Measurements from ENCODE around the gene FAM168B. TPM values are rescaled to one million over a fixed set of nuclear protein-coding genes. Genes with fewer than 3 reads are reported as not detected.

Gene FAM168B
- total RNA-seq, 1 donor from 2014 or later, result 64.3 TPM

DNA sequence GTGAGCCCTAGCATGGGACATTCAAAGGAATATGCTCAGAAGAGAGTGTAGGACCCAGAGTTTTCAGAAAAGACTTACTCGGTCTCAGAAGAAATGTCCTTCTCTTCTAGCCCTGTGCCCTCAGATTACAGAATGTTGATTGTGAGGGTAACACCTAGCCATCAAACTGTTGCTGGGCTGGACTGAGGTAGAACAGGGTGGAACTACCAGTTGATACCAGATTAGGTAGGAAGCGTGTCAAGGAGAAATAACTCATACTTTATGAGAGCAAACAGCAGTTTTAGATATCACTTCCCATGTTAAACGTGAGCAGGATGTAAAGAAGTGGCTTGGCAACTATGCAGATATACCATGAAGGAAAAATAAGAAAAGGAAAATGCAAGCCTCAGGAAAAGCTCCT lies 34.7 kb upstream of the FAM168B start:
- Histone ChIP-seq H3K27ac (no peak overlapping the region), H3K36me3 (peaks cover 44 to 70% of the 10 kb centered on the region in 2 donors), H3K4me3 (no peak overlapping the region), H3K4me1 (no peaks in the 10 kb centered on the region), H3K27me3 (no peaks in the 10 kb centered on the region), H3K9me3 (no peaks in the 10 kb centered on the region)
- intact Hi-C loops (cut with DNase I), result no loop called here
- TF ChIP-seq, protein P1, sequence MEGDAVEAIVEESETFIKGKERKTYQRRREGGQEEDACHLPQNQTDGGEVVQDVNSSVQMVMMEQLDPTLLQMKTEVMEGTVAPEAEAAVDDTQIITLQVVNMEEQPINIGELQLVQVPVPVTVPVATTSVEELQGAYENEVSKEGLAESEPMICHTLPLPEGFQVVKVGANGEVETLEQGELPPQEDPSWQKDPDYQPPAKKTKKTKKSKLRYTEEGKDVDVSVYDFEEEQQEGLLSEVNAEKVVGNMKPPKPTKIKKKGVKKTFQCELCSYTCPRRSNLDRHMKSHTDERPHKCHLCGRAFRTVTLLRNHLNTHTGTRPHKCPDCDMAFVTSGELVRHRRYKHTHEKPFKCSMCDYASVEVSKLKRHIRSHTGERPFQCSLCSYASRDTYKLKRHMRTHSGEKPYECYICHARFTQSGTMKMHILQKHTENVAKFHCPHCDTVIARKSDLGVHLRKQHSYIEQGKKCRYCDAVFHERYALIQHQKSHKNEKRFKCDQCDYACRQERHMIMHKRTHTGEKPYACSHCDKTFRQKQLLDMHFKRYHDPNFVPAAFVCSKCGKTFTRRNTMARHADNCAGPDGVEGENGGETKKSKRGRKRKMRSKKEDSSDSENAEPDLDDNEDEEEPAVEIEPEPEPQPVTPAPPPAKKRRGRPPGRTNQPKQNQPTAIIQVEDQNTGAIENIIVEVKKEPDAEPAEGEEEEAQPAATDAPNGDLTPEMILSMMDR (IDR thresholded peaks at IDR 0.05), result no peak
- DNase-seq (ENCODE audit: low spot score in 2 of 2), result no peak

DNA sequence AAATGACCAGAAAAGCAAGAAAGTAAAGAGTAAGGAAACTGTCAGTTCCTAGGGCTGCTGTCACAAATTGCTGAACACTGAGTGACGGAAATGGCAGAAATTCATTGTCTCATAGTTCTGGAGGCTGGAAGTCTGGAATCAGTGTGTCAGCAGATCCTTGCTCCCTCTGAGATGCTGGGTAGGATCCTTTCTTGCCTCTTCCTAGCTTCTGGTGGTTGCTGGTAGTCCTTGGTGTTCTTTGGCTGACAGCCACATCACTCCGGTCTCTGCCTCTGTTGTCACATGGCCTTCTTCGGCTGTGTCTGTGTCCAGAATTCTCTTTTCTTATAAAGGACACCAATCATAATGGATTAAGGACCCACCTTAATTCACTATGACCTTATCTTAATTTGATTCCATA lies 33.8 kb upstream of the FAM168B start:
- no peak overlapping the region for H3K27ac ChIP-seq
- H3K36me3 ChIP-seq, result peaks cover 38 to 65% of the 10 kb centered on the region in 2 donors
- no peak for DNase-seq (ENCODE audit: low spot score in 2 of 2)
- intact Hi-C loops (cut with DNase I), result no loop called here
- H3K9me3 ChIP-seq, result no peaks in the 10 kb centered on the region
- no peaks in the 10 kb centered on the region for H3K27me3 ChIP-seq
- TF ChIP-seq, protein P1 (IDR thresholded peaks at IDR 0.05), result no peak
- H3K4me1 ChIP-seq, result no peaks in the 10 kb centered on the region
- no peak overlapping the region for H3K4me3 ChIP-seq

DNA sequence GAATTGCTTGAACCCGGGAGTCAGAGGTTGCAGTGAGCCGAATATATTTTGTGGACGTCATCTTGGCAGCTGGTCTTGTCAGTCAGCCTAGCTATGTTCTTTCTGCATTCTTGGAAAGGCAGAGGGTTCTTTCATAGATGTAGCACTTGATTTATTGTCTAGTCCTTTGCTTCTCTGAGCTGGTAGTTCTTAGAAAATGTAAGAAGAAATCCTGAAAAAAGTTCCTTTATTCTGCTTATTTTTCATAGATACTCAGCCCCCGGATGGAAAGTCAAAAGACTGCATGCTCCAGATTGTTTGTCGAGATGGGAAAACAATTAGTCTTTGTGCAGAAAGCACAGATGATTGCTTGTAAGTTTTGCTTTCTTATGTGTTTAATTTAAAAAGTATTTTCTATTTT lies 33.2 kb upstream of the FAM168B start:
- Histone ChIP-seq H3K36me3 (peaks cover 38 to 65% of the 10 kb centered on the region in 2 donors), H3K4me3 (no peak overlapping the region), H3K27ac (no peak overlapping the region), H3K9me3 (no peaks in the 10 kb centered on the region), H3K27me3 (no peaks in the 10 kb centered on the region), H3K4me1 (no peaks in the 10 kb centered on the region)
- DNase-seq (ENCODE audit: low spot score in 2 of 2), result no peak
- TF ChIP-seq, protein P1 (IDR thresholded peaks at IDR 0.05), result no peak
- intact Hi-C loops (cut with DNase I), result no loop called here

DNA sequence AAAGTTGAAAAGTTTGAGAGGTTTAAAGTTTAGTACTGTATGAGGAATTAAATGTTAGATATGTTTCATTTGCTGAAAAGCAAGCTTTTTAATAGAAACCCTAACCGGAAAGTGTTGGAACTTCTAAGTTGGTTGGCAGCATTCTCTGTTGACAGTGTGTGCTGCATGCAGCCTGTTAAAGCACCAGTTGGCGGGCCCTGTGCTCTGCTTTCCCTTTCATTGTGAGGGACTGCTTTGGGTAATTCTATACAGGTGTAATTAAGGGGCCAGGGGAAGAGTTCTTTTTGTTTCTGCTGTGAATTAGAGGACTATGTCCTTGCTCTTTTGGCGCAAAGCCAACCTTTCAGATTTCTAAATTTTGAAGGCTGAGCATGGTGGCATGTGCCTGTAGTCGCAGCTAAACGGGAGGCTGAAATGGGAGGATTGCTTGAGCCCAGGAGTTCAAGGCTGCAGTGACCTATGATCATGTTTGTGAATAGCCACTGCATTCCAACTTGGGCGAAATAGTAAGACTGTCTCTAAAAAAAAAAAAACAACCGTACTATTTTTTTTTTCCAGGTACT lies 32.0 kb upstream of the FAM168B start:
- TF ChIP-seq, protein P1 (IDR thresholded peaks at IDR 0.05), result no peak
- no peaks in the 10 kb centered on the region for H3K9me3 ChIP-seq
- H3K4me3 ChIP-seq, result no peak overlapping the region
- no peak for DNase-seq (ENCODE audit: low spot score in 2 of 2)
- no peak overlapping the region for H3K27ac ChIP-seq
- H3K4me1 ChIP-seq, result no peaks in the 10 kb centered on the region
- H3K27me3 ChIP-seq, result no peaks in the 10 kb centered on the region
- H3K36me3 ChIP-seq, result peaks cover 29 to 58% of the 10 kb centered on the region in 2 donors
- intact Hi-C loops (cut with DNase I), result no loop called here

DNA sequence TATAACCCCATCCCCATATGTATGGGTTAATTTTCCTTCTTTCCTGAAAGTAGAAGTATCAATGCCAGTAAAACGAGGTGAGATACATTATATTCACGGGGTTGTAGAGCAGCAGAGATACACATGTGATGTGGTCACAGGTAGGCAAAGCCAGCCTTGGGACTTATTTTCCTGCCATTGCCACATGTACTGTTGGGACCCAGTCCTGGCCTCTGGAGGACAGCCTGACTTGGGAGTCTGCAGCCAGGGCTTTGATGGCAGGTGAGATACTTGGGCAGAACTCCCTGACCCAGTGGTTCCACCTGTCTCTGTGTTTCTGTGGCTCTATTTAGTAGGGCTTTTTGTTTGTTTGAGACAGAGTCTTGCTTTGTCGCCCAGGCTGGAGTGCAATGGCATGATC lies 29.9 kb upstream of the FAM168B start:
- no peaks in the 10 kb centered on the region for H3K9me3 ChIP-seq
- H3K27me3 ChIP-seq, result no peaks in the 10 kb centered on the region
- no peaks in the 10 kb centered on the region for H3K4me1 ChIP-seq
- DNase-seq (ENCODE audit: low spot score in 2 of 2), result no peak
- TF ChIP-seq, protein P1 (IDR thresholded peaks at IDR 0.05), result no peak
- peaks cover 24 to 45% of the 10 kb centered on the region in 2 donors for H3K36me3 ChIP-seq
- intact Hi-C loops (cut with DNase I), result no loop called here
- H3K4me3 ChIP-seq, result no peak overlapping the region
- no peak overlapping the region for H3K27ac ChIP-seq

DNA sequence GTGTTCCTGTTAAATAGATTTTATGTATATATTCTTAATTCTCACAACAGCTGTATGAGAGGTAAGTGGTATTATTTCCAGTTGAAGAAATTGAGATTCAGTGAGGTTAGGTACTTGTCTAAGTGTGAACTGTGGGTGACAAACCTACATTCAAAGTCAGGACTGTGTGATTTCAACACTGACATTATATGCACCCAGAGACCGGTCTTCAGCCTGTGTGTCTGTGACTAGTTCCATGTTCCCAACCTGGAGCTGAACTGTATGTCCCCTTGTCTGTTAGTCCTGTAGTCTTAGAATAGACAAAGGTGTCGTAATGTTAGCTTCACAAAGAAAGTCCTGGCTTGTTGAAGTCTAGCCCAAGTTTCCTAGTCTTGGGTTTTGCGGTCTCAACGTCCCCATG lies 29.2 kb upstream of the FAM168B start:
- H3K36me3 ChIP-seq, result peaks cover 18 to 38% of the 10 kb centered on the region in 2 donors
- H3K4me3 ChIP-seq, result no peak overlapping the region
- intact Hi-C loops (cut with DNase I), result no loop called here
- H3K27me3 ChIP-seq, result no peaks in the 10 kb centered on the region
- TF ChIP-seq, protein P1 (IDR thresholded peaks at IDR 0.05), result no peak
- DNase-seq (ENCODE audit: low spot score in 2 of 2), result no peak
- H3K4me1 ChIP-seq, result no peaks in the 10 kb centered on the region
- no peak overlapping the region for H3K27ac ChIP-seq
- H3K9me3 ChIP-seq, result no peaks in the 10 kb centered on the region

Measured in ascending aorta (tissue), 2 donors.